Measurements from ENCODE around the gene TRDMT1.

DNA sequence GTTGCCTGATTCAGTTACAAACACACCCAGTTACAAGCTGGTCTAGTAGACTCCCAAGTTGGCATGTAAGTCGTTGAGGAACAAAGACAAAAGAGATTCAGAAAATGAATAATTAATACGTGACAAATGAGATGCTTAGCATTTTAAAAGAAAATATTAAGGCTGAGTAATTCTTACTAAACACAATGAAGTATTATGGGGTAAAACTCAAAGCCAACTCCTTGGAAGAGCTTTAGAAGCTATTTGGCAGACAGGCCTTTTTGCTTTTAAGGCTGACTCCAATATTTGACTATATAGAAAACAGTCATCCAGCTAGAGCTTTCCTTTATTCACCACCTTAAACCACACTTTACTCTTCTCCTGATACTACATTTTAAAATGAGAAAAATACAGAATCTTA is 5.4 kb downstream of the TRDMT1 start:
- TF ChIP-seq, protein P1, sequence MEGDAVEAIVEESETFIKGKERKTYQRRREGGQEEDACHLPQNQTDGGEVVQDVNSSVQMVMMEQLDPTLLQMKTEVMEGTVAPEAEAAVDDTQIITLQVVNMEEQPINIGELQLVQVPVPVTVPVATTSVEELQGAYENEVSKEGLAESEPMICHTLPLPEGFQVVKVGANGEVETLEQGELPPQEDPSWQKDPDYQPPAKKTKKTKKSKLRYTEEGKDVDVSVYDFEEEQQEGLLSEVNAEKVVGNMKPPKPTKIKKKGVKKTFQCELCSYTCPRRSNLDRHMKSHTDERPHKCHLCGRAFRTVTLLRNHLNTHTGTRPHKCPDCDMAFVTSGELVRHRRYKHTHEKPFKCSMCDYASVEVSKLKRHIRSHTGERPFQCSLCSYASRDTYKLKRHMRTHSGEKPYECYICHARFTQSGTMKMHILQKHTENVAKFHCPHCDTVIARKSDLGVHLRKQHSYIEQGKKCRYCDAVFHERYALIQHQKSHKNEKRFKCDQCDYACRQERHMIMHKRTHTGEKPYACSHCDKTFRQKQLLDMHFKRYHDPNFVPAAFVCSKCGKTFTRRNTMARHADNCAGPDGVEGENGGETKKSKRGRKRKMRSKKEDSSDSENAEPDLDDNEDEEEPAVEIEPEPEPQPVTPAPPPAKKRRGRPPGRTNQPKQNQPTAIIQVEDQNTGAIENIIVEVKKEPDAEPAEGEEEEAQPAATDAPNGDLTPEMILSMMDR (IDR thresholded peaks at IDR 0.05): no peak
- no peak for TF ChIP-seq POLR2A (IDR thresholded peaks at IDR 0.05)

Data from thyroid gland (tissue), 4 donors.